ENCODE data around the gene SHOC2. TPM values are rescaled to one million over a fixed set of nuclear protein-coding genes. Genes with fewer than 3 reads are reported as not detected.

The SHOC2 gene
- total RNA-seq, 2 donors from 2014 or later: 47.2 to 79.1 TPM

- intact Hi-C loops (cut with DNase I): no loop called here
- H3K36me3 ChIP-seq: no peaks in the 10 kb centered on the region
- no peaks in the 10 kb centered on the region for H3K27me3 ChIP-seq
- no peaks in the 10 kb centered on the region for H3K4me1 ChIP-seq
- H3K9ac ChIP-seq (ENCODE audit: low read depth in 2 of 2, low read length in 2 of 2): no peak overlapping the region
- TF ChIP-seq, protein P1, sequence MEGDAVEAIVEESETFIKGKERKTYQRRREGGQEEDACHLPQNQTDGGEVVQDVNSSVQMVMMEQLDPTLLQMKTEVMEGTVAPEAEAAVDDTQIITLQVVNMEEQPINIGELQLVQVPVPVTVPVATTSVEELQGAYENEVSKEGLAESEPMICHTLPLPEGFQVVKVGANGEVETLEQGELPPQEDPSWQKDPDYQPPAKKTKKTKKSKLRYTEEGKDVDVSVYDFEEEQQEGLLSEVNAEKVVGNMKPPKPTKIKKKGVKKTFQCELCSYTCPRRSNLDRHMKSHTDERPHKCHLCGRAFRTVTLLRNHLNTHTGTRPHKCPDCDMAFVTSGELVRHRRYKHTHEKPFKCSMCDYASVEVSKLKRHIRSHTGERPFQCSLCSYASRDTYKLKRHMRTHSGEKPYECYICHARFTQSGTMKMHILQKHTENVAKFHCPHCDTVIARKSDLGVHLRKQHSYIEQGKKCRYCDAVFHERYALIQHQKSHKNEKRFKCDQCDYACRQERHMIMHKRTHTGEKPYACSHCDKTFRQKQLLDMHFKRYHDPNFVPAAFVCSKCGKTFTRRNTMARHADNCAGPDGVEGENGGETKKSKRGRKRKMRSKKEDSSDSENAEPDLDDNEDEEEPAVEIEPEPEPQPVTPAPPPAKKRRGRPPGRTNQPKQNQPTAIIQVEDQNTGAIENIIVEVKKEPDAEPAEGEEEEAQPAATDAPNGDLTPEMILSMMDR (IDR thresholded peaks at IDR 0.05): no peak
- H3K9me3 ChIP-seq: no peaks in the 10 kb centered on the region
- no peak for DNase-seq
- H3K27ac ChIP-seq: no peak overlapping the region
- H3K4me3 ChIP-seq: no peak overlapping the region
Observed at GRCh38 chr10:110967009-110967630, 47.7 kb downstream of the SHOC2 start.

DNA sequence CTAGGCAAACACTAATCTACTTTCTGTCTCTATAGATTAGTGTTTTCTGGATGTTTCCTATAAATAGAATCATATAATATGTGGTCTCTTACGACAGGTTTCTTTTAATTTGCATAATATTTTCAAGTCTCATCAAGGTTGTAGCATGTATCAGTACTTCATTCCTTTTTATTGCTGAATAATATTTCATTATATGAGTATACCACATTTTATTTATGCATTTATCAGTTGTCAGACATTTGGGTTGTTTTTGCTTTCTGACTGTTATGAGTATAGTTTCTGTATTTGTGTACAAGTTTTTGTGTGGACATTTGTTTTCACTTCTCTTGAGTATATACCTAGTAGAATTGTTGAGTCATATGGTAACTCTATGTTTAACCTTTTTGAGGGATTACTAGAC is 48.2 kb downstream of the SHOC2 start:
- no peaks in the 10 kb centered on the region for H3K9me3 ChIP-seq
- no peaks in the 10 kb centered on the region for H3K27me3 ChIP-seq
- H3K9ac ChIP-seq (ENCODE audit: low read depth in 2 of 2, low read length in 2 of 2): no peak overlapping the region
- no peak overlapping the region for H3K4me3 ChIP-seq
- no peaks in the 10 kb centered on the region for H3K36me3 ChIP-seq
- no peaks in the 10 kb centered on the region for H3K4me1 ChIP-seq
- TF ChIP-seq, protein P1 (IDR thresholded peaks at IDR 0.05): no peak
- intact Hi-C loops (cut with DNase I): no loop called here
- DNase-seq: no peak
- no peak overlapping the region for H3K27ac ChIP-seq

GRCh38 chr10:110969183-110969582 is 49.8 kb downstream of the SHOC2 start:
- Histone ChIP-seq H3K9ac (ENCODE audit: low read depth in 2 of 2, low read length in 2 of 2) (no peak overlapping the region), H3K9me3 (no peaks in the 10 kb centered on the region), H3K36me3 (no peaks in the 10 kb centered on the region), H3K27ac (no peak overlapping the region), H3K4me3 (no peak overlapping the region), H3K4me1 (no peaks in the 10 kb centered on the region), H3K27me3 (no peaks in the 10 kb centered on the region)
- TF ChIP-seq, protein P1 (IDR thresholded peaks at IDR 0.05): no peak
- no peak for DNase-seq
- intact Hi-C loops (cut with DNase I): no loop called here

- Histone ChIP-seq H3K4me1 (no peaks in the 10 kb centered on the region), H3K27me3 (no peaks in the 10 kb centered on the region), H3K4me3 (no peak overlapping the region), H3K9me3 (no peaks in the 10 kb centered on the region), H3K9ac (ENCODE audit: low read depth in 2 of 2, low read length in 2 of 2) (no peak overlapping the region), H3K36me3 (no peaks in the 10 kb centered on the region), H3K27ac (no peak overlapping the region)
- intact Hi-C loops (cut with DNase I): no loop called here
- TF ChIP-seq, protein P1 (IDR thresholded peaks at IDR 0.05): no peak
- no peak for DNase-seq
Observed at GRCh38 chr10:110971638-110972037, 52.2 kb downstream of the SHOC2 start.

- Histone ChIP-seq H3K36me3 (no peaks in the 10 kb centered on the region), H3K4me1 (no peaks in the 10 kb centered on the region), H3K9ac (ENCODE audit: low read depth in 2 of 2, low read length in 2 of 2) (no peak overlapping the region), H3K27me3 (no peaks in the 10 kb centered on the region), H3K9me3 (no peaks in the 10 kb centered on the region), H3K4me3 (no peak overlapping the region), H3K27ac (no peak overlapping the region)
- intact Hi-C loops (cut with DNase I): no loop called here
- TF ChIP-seq, protein P1 (IDR thresholded peaks at IDR 0.05): no peak
- no peak for DNase-seq
Observed at GRCh38 chr10:110972231-110973134, 53.1 kb downstream of the SHOC2 start.

Measured in colonic mucosa (tissue), 4 donors.